ENCODE measurements around the gene TJP2. TPM values are rescaled to one million over a fixed set of nuclear protein-coding genes. Genes with fewer than 3 reads are reported as not detected.

TJP2 gene
- polyA plus RNA-seq, 1 donor from 2014 or later, result 3.1 TPM

DNA sequence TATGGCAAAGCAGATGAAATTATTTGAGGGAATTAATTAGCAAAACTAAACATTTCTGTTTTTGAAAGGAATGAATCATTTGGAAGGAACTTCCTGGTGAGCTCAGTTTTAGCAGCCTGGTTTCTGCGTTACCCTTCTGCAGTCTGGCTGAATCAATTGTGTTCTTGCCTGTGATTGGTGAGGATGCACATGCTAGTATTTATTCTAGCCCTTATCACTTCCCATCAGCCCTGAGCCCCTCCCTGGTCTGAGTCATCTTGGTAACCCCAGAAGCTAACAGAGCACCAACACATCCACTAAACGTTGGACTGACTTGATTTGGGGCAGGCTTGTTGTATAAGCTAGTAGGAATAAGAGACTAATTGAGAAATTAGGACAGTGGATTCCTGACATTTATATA lies 6.6 kb downstream of the TJP2 start:
- Histone ChIP-seq H3K9me3 (ENCODE audit: low read length) (no peaks in the 10 kb centered on the region), H3K79me2 (replicated peaks; ENCODE audit: insufficient read depth, low read length) (no peaks in the 10 kb centered on the region), H3F3A (ENCODE audit: insufficient read depth, low read length, poor library complexity, severe bottlenecking) (no peaks in the 10 kb centered on the region), H3K36me3 (ENCODE audit: insufficient read depth, low read length) (no peaks in the 10 kb centered on the region), H3K9me2 (ENCODE audit: insufficient read depth, low read length) (no peaks in the 10 kb centered on the region), H3K27me3 (ENCODE audit: insufficient read depth, low read depth, low read length) (peaks cover 6% of the 10 kb centered on the region), H3K4me2 (ENCODE audit: low read length) (no peak overlapping the region), H2AFZ (ENCODE audit: low read depth, low read length) (no peak overlapping the region), H3K4me3 (ENCODE audit: low read length) (no peak overlapping the region), H4K20me1 (ENCODE audit: insufficient read depth) (no peaks in the 10 kb centered on the region), H3K27ac (ENCODE audit: low read length) (no peak overlapping the region), H3K9ac (ENCODE audit: low read length) (no peak overlapping the region)
- no peak for TF ChIP-seq EP300 (conservative IDR thresholded peaks at IDR 0.05; ENCODE audit: poor library complexity, severe bottlenecking)

DNA sequence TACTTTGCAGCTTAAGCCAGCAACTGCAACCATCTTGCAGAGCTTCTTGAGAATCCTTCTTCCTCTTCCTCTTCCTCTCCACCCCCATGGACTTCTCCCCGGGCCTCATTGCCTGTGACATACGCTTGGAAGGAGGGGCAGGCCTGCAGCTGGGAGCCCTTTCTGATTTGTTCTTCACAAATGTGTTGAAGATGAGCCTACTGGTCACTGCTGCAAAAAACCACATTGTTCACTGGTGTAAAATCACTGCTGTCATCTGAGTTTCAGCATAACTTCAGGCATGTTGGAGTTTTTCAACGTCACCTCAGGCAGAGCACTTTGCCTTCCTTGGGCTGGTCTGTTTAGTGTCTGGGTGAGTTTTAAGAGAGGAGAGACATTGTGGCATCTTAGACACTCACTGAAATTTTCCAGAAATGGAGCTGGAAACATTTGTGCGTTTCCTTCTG lies 7.9 kb downstream of the TJP2 start:
- Histone ChIP-seq H3K9me3 (ENCODE audit: low read length) (no peaks in the 10 kb centered on the region), H3K79me2 (replicated peaks; ENCODE audit: insufficient read depth, low read length) (no peaks in the 10 kb centered on the region), H3K36me3 (ENCODE audit: insufficient read depth, low read length) (no peaks in the 10 kb centered on the region), H4K20me1 (ENCODE audit: insufficient read depth) (no peaks in the 10 kb centered on the region), H3K4me2 (ENCODE audit: low read length) (no peak overlapping the region), H3F3A (ENCODE audit: insufficient read depth, low read length, poor library complexity, severe bottlenecking) (no peaks in the 10 kb centered on the region), H3K4me3 (ENCODE audit: low read length) (no peak overlapping the region), H3K9me2 (ENCODE audit: insufficient read depth, low read length) (no peaks in the 10 kb centered on the region), H2AFZ (ENCODE audit: low read depth, low read length) (no peak overlapping the region), H3K27ac (ENCODE audit: low read length) (no peak overlapping the region), H3K27me3 (ENCODE audit: insufficient read depth, low read depth, low read length) (no peaks in the 10 kb centered on the region), H3K9ac (ENCODE audit: low read length) (no peak overlapping the region)
- no peak for TF ChIP-seq SMC3 (conservative IDR thresholded peaks at IDR 0.05; ENCODE audit: poor library complexity)
- TF ChIP-seq, protein P1, sequence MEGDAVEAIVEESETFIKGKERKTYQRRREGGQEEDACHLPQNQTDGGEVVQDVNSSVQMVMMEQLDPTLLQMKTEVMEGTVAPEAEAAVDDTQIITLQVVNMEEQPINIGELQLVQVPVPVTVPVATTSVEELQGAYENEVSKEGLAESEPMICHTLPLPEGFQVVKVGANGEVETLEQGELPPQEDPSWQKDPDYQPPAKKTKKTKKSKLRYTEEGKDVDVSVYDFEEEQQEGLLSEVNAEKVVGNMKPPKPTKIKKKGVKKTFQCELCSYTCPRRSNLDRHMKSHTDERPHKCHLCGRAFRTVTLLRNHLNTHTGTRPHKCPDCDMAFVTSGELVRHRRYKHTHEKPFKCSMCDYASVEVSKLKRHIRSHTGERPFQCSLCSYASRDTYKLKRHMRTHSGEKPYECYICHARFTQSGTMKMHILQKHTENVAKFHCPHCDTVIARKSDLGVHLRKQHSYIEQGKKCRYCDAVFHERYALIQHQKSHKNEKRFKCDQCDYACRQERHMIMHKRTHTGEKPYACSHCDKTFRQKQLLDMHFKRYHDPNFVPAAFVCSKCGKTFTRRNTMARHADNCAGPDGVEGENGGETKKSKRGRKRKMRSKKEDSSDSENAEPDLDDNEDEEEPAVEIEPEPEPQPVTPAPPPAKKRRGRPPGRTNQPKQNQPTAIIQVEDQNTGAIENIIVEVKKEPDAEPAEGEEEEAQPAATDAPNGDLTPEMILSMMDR (IDR thresholded peaks at IDR 0.05; ENCODE audit: poor library complexity, severe bottlenecking), result no peak
- no peak for TF ChIP-seq MXI1 (conservative IDR thresholded peaks at IDR 0.05; ENCODE audit: poor library complexity, severe bottlenecking)
- TF ChIP-seq, protein P2, sequence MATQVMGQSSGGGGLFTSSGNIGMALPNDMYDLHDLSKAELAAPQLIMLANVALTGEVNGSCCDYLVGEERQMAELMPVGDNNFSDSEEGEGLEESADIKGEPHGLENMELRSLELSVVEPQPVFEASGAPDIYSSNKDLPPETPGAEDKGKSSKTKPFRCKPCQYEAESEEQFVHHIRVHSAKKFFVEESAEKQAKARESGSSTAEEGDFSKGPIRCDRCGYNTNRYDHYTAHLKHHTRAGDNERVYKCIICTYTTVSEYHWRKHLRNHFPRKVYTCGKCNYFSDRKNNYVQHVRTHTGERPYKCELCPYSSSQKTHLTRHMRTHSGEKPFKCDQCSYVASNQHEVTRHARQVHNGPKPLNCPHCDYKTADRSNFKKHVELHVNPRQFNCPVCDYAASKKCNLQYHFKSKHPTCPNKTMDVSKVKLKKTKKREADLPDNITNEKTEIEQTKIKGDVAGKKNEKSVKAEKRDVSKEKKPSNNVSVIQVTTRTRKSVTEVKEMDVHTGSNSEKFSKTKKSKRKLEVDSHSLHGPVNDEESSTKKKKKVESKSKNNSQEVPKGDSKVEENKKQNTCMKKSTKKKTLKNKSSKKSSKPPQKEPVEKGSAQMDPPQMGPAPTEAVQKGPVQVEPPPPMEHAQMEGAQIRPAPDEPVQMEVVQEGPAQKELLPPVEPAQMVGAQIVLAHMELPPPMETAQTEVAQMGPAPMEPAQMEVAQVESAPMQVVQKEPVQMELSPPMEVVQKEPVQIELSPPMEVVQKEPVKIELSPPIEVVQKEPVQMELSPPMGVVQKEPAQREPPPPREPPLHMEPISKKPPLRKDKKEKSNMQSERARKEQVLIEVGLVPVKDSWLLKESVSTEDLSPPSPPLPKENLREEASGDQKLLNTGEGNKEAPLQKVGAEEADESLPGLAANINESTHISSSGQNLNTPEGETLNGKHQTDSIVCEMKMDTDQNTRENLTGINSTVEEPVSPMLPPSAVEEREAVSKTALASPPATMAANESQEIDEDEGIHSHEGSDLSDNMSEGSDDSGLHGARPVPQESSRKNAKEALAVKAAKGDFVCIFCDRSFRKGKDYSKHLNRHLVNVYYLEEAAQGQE (IDR thresholded peaks at IDR 0.05; ENCODE audit: borderline replicate concordance), result no peak
- no peak for TF ChIP-seq EZH2 (IDR thresholded peaks at IDR 0.05; ENCODE audit: borderline replicate concordance, insufficient read depth, low read length, poor library complexity, severe bottlenecking)
- no peak for TF ChIP-seq POLR2AphosphoS5 (IDR thresholded peaks at IDR 0.05)
- TF ChIP-seq RAD21 (conservative IDR thresholded peaks at IDR 0.05), result no peak
- no peak for TF ChIP-seq TAF1 (IDR thresholded peaks at IDR 0.05; ENCODE audit: low read depth)

DNA sequence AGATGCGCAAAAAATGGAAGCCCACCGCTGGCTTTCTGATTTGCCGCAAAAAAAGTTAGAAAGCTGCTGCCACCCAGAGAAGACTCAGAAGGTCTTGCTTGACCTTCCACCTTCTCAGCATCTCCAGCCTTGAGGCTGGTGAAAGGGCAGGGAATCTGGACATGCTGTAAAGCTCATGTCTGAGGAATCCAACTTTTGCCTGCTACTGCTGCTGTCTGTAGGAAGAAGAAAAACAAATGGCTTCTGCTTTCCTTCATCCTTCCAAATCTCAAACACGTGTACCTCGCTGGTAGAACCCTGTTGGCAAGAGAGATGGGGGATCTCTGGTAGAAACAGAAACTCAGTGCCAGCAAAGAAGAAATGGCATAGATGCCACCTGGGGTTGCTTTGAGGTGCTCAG lies 10.2 kb downstream of the TJP2 start:
- no peak overlapping the region for H3K27ac ChIP-seq (ENCODE audit: low read length)
- no peaks in the 10 kb centered on the region for H3K9me3 ChIP-seq (ENCODE audit: low read length)
- TF ChIP-seq POLR2AphosphoS5 (IDR thresholded peaks at IDR 0.05) (no peak), TAF1 (IDR thresholded peaks at IDR 0.05; ENCODE audit: low read depth) (no peak), RAD21 (conservative IDR thresholded peaks at IDR 0.05) (no peak), MXI1 (conservative IDR thresholded peaks at IDR 0.05; ENCODE audit: poor library complexity, severe bottlenecking) (no peak), EZH2 (IDR thresholded peaks at IDR 0.05; ENCODE audit: borderline replicate concordance, insufficient read depth, low read length, poor library complexity, severe bottlenecking) (no peak)
- TF ChIP-seq, protein P1 (IDR thresholded peaks at IDR 0.05; ENCODE audit: poor library complexity, severe bottlenecking), result no peak
- TF ChIP-seq, protein P2 (IDR thresholded peaks at IDR 0.05; ENCODE audit: borderline replicate concordance), result no peak
- H2AFZ ChIP-seq (ENCODE audit: low read depth, low read length), result no peak overlapping the region
- no peaks in the 10 kb centered on the region for H3K79me2 ChIP-seq (replicated peaks; ENCODE audit: insufficient read depth, low read length)
- H3K9me2 ChIP-seq (ENCODE audit: insufficient read depth, low read length), result no peaks in the 10 kb centered on the region
- no peaks in the 10 kb centered on the region for H3K27me3 ChIP-seq (ENCODE audit: insufficient read depth, low read depth, low read length)
- no peaks in the 10 kb centered on the region for H3F3A ChIP-seq (ENCODE audit: insufficient read depth, low read length, poor library complexity, severe bottlenecking)
- H3K9ac ChIP-seq (ENCODE audit: low read length), result no peak overlapping the region
- H3K4me3 ChIP-seq (ENCODE audit: low read length), result no peak overlapping the region
- H3K4me2 ChIP-seq (ENCODE audit: low read length), result no peak overlapping the region
- no peaks in the 10 kb centered on the region for H3K36me3 ChIP-seq (ENCODE audit: insufficient read depth, low read length)
- H4K20me1 ChIP-seq (ENCODE audit: insufficient read depth), result no peaks in the 10 kb centered on the region

All from neural cell (in vitro differentiated cells).